Measurements from ENCODE around the gene NSG1. TPM values are rescaled to one million over a fixed set of nuclear protein-coding genes. Genes with fewer than 3 reads are reported as not detected.

Gene NSG1
- polyA plus RNA-seq, 4 donors: 0.27 to 12.2 (median 8.2) TPM; not detected in 1

Other genes starting within 250 kb of the NSG1 start
- not detected for gene OTOP1, start 160.2 kb upstream of the NSG1 start, polyA plus RNA-seq
- gene TMEM128, start 138.9 kb upstream of the NSG1 start, polyA plus RNA-seq: 10 to 100 TPM; 15.7 to 34.5 (median 22.8) TPM
- gene LYAR, start 96.9 kb upstream of the NSG1 start, polyA plus RNA-seq: 10 to 100 TPM in 2 of 4 donors, 1 to 10 TPM in 2; 4.5 to 19.7 (median 11.1) TPM
- 1 to 10 TPM; 1.8 to 5.8 (median 2.6) TPM for gene ZBTB49, start 96.9 kb upstream of the NSG1 start, polyA plus RNA-seq
- gene STX18, start 154.9 kb downstream of the NSG1 start, polyA plus RNA-seq: 10 to 100 TPM; 24.2 to 55.0 (median 38.7) TPM